Osteoblast (primary cell): ENCODE data around the gene MYLK4. TPM values are rescaled to one million over a fixed set of nuclear protein-coding genes. Genes with fewer than 3 reads are reported as not detected.

Source experiments
- DNase-seq: peaks from one replicate; pipeline ENCODE4 v3.0.0; 2011; ENCODE audit warnings: low spot score, mixed read lengths; ENCODE audit not compliant: insufficient read length; ENCODE audit errors: missing footprints
- H2AFZ ChIP-seq: 2 replicates; pipeline ENCODE4 v1.6.0; 2011; ENCODE audit warnings: mild to moderate bottlenecking, low read length
- H3K27ac ChIP-seq: 2 replicates; pipeline ENCODE4 v1.5.1; 2011; ENCODE audit warnings: mild to moderate bottlenecking, low read depth, low read length, moderate library complexity
- H3K27me3 ChIP-seq: 2 replicates; pipeline ENCODE4 v1.6.0; 2012; ENCODE audit warnings: mild to moderate bottlenecking, control low read depth, inconsistent platforms, low read length, moderate library complexity; ENCODE audit not compliant: insufficient read depth
- H3K36me3 ChIP-seq: 2 replicates; pipeline ENCODE4 v1.5.1; 2011; ENCODE audit warnings: mild to moderate bottlenecking, low read length, control low read depth, moderate library complexity; ENCODE audit not compliant: insufficient read depth
- H3K4me1 ChIP-seq: 2 replicates; pipeline ENCODE4 v1.5.1; 2011; ENCODE audit warnings: mild to moderate bottlenecking, low read length, control low read depth, moderate library complexity; ENCODE audit not compliant: insufficient read depth
- H3K4me2 ChIP-seq: 2 replicates; pipeline ENCODE4 v1.6.0; 2011; ENCODE audit warnings: mild to moderate bottlenecking, low read length; ENCODE audit not compliant: insufficient read depth
- H3K4me3 ChIP-seq: fragments of 200-600 bp; sonication (generic); 3 replicates; pipeline ENCODE4 v1.5.1; 2012; ENCODE audit warnings: mild to moderate bottlenecking, low read length, inconsistent platforms; ENCODE audit not compliant: insufficient read depth
- H3K79me2 ChIP-seq: 2 replicates; pipeline ENCODE4 v1.6.0; 2012; ENCODE audit warnings: mild to moderate bottlenecking, low read length, control low read depth, inconsistent platforms; ENCODE audit not compliant: insufficient read depth
- H3K9me3 ChIP-seq: 2 replicates; pipeline ENCODE4 v1.5.1; 2011; ENCODE audit warnings: low read depth, low read length, control low read depth
- H4K20me1 ChIP-seq: 2 replicates; pipeline ENCODE4 v1.6.0; 2012; ENCODE audit warnings: mild to moderate bottlenecking, low read length, control low read depth; ENCODE audit not compliant: insufficient read depth
- total RNA-seq: library from RNA; depleted of rRNA; stranded (reverse); fragments of >200 nt; gene quantifications from 2 replicates; pipeline ENCODE4 v1.2.3, GENCODE V29; 2012
- TF ChIP-seq, protein P1 (sequence below): IDR thresholded peaks from 2 replicates; pipeline ENCODE4 v1.5.1; 2011; ENCODE audit warnings: mild to moderate bottlenecking, low read depth, low read length, moderate library complexity; ENCODE audit errors: extremely low read depth

Gene MYLK4
- total RNA-seq, 1 donor = 0.36 TPM

DNA sequence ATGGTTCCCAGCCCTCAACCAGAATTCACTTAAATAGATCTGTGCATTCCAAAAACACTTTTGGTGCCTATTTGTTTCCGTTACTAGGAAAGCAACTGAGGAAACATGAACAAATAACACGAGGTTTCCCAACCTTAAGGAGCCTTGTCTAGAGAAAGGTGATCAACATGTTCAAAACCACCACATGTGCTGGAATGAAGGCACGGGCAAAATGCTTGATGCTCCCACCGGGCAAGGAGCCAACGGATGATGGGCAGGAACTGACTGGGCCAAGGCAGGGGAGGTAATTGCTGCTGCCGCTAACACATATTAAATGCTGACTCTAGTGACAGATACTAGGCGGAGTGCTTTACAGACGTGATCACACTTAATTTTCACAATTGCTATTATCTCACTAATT, 2.5 kb downstream of the MYLK4 start:
- DNase-seq = no peak
- H4K20me1 ChIP-seq = no peaks in the 10 kb centered on the region
- H3K4me3 ChIP-seq = no peak overlapping the region
- H3K79me2 ChIP-seq = no peaks in the 10 kb centered on the region
- H3K27ac ChIP-seq = no peak overlapping the region
- H3K4me2 ChIP-seq = no peak overlapping the region
- H2AFZ ChIP-seq = no peak overlapping the region
- peaks cover 4% of the 10 kb centered on the region for H3K4me1 ChIP-seq
- no peaks in the 10 kb centered on the region for H3K36me3 ChIP-seq
- no peaks in the 10 kb centered on the region for H3K27me3 ChIP-seq
- TF ChIP-seq, protein P1, sequence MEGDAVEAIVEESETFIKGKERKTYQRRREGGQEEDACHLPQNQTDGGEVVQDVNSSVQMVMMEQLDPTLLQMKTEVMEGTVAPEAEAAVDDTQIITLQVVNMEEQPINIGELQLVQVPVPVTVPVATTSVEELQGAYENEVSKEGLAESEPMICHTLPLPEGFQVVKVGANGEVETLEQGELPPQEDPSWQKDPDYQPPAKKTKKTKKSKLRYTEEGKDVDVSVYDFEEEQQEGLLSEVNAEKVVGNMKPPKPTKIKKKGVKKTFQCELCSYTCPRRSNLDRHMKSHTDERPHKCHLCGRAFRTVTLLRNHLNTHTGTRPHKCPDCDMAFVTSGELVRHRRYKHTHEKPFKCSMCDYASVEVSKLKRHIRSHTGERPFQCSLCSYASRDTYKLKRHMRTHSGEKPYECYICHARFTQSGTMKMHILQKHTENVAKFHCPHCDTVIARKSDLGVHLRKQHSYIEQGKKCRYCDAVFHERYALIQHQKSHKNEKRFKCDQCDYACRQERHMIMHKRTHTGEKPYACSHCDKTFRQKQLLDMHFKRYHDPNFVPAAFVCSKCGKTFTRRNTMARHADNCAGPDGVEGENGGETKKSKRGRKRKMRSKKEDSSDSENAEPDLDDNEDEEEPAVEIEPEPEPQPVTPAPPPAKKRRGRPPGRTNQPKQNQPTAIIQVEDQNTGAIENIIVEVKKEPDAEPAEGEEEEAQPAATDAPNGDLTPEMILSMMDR = no peak
- no peaks in the 10 kb centered on the region for H3K9me3 ChIP-seq

DNA sequence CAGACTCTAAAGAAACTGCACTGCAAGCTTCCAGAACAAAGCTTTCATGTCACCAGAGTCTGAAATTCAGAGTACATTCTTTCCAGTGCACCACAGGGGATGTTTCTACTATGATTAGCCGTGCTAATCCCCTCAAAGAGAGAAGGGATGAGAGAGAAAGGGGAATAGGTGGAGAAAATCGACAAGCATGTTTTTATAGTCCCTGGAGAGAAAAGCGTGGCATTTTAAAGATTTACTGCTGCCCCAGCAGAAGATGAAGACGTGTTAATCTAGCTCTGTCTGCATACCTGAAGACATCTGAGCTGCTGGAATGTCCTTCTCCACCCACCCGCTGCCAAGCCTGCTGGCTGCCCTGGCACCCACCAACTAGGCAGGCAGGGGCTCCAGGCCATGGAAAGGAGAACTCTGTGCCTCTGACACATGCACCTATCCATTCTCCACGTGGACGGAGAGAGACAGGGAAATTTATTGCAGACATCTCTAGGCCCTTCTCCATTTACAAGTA, 4.1 kb downstream of the MYLK4 start:
- H3K27ac ChIP-seq = no peak overlapping the region
- peaks cover 10% of the 10 kb centered on the region for H3K4me1 ChIP-seq
- H3K4me2 ChIP-seq = no peak overlapping the region
- DNase-seq = no peak
- H3K9me3 ChIP-seq = no peaks in the 10 kb centered on the region
- H3K36me3 ChIP-seq = no peaks in the 10 kb centered on the region
- no peaks in the 10 kb centered on the region for H3K79me2 ChIP-seq
- no peaks in the 10 kb centered on the region for H3K27me3 ChIP-seq
- TF ChIP-seq, protein P1 = no peak
- H4K20me1 ChIP-seq = no peaks in the 10 kb centered on the region
- H2AFZ ChIP-seq = no peak overlapping the region
- H3K4me3 ChIP-seq = no peak overlapping the region

DNA sequence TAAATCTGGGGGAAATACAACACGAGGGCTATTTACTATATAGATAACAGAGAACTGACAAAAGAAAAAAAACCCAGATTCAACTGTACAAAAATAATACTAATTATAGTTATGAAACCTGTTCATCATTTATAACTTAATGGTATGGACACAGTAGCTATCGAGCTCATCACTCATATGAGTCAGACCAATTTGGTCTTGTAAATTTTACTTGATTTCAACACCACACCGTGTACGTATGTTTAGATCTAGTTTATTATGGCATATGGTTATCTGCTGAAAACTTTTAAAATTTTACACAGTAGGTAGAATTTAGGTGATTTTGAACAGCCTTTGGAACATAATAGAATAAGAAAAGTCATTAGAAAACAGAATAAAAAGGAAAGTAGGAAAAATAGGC, 5.5 kb downstream of the MYLK4 start:
- H3K27ac ChIP-seq = no peak overlapping the region
- no peak overlapping the region for H3K4me2 ChIP-seq
- no peak overlapping the region for H2AFZ ChIP-seq
- no peak for DNase-seq
- no peak overlapping the region for H3K4me3 ChIP-seq
- H3K9me3 ChIP-seq = no peaks in the 10 kb centered on the region
- H3K27me3 ChIP-seq = no peaks in the 10 kb centered on the region
- H4K20me1 ChIP-seq = no peaks in the 10 kb centered on the region
- H3K36me3 ChIP-seq = no peaks in the 10 kb centered on the region
- H3K4me1 ChIP-seq = peaks cover 10% of the 10 kb centered on the region
- no peaks in the 10 kb centered on the region for H3K79me2 ChIP-seq
- TF ChIP-seq, protein P1 = no peak

DNA sequence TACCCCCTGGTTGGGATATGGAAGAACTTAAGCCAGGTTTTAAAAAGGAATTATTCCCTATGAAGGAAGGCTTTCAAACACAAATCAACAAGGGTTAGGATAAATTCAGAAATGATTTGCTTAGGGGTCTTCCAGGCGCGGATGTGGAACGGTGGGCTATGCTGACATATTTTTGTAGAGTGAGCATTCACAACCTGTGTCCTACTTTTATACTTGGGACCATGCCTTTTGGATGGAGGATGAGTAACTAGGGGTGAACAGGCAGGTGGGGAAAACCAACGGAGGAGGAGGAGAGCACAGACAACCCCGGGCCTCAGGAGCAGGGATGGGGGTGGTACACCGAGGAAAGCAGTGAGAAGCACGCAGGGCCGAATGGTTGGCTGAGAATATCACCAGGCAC, 5.9 kb downstream of the MYLK4 start:
- H3K4me3 ChIP-seq = no peak overlapping the region
- TF ChIP-seq, protein P1 = no peak
- no peaks in the 10 kb centered on the region for H3K79me2 ChIP-seq
- no peaks in the 10 kb centered on the region for H4K20me1 ChIP-seq
- H2AFZ ChIP-seq = no peak overlapping the region
- H3K4me1 ChIP-seq = peaks cover 8% of the 10 kb centered on the region
- H3K36me3 ChIP-seq = no peaks in the 10 kb centered on the region
- no peak overlapping the region for H3K4me2 ChIP-seq
- no peaks in the 10 kb centered on the region for H3K27me3 ChIP-seq
- no peak for DNase-seq
- H3K27ac ChIP-seq = no peak overlapping the region
- H3K9me3 ChIP-seq = no peaks in the 10 kb centered on the region
